Astrocyte of the spinal cord (primary cell): ENCODE measurements around the gene MTTP.
"Not testable (repeated sequence)": the region's sequence is repeated elsewhere in the genome, so short reads cannot be mapped to it uniquely, and the experiment has no call there.

Experiments
- DNase-seq: peaks from one replicate; pipeline ENCODE4 v3.0.0; 2011; ENCODE audit warnings: low read depth, low spot score
- H3K4me3 ChIP-seq: 2 replicates; pipeline ENCODE4 v1.5.1; 2011; ENCODE audit warnings: low read depth, mild to moderate bottlenecking, low read length, moderate library complexity
- CTCF ChIP-seq: IDR thresholded peaks from 2 replicates; pipeline ENCODE4 v1.5.1; 2012; ENCODE audit warnings: low read depth, mild to moderate bottlenecking, low read length, inconsistent platforms
- in situ Hi-C: cut with HindIII; loops from 2 replicates; pipeline ENCODE4 v1.10.0; 2017; ENCODE audit warnings: low sequenced_read_pairs

Gene MTTP

DNA sequence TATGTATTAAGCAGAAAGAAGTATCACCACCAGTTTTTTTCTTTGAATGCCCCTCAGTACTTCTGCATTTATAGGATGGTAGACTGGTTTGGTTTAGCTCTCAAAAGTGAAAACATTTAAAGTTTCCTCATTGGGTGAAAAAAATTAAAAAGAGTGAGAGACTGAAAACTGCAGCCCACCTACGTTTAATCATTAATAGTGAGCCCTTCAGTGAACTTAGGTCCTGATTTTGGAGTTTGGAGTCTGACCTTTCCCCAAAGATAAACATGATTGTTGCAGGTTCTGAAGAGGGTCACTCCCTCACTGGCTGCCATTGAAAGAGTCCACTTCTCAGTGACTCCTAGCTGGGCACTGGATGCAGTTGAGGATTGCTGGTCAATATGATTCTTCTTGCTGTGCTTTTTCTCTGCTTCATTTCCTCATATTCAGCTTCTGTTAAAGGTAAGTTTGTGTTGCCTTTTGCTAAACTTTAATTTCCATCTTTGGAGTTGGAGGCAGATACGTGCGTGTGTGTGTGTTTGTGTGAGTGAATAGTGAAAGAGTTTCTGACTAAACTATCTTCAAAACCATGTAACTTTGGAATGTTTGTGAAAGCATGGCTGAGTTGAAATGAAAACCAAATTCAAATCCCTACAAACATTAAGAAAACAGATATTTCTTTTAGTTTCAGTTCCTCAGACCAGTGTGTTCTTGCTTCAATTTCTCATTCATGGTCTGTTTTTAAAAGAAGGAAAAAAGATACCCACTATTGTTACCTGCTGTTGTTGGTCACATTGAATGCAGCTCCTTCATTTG lies at the start of gene MTTP:
Gene MTTP, plus strand, starts transcription at position 295 of the 795 bp plus-strand sequence. Its CDS starts 86 bp downstream, at position 381.
- no peak for DNase-seq
- in situ Hi-C loops: no loop called here
- TF ChIP-seq CTCF: no peak
- no peak within 1 kb of the TSS for H3K4me3 ChIP-seq

DNA sequence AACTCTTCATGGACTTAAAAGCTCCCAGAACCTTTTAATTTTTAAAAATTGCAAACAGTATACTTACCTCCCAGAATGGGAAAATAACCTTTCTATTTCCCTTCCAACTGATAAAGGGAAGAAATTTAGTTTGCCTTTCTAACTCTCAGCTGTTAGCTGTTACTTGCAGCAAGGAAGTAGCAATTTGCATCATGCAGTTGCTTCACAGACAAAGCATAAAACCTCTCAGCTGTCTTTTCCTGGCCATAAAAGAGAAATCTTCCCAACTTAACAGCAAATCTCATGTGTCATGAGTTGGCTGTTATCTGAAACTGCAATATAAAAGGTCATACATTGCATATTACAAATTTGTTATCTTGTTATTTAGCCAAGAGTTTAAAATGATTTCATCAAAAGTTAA lies 45.4 kb upstream of the MTTP start:
- in situ Hi-C loops: no loop called here
- DNase-seq: no peak
- no peak for TF ChIP-seq CTCF
- no peak overlapping the region for H3K4me3 ChIP-seq

- no peak for TF ChIP-seq CTCF
- DNase-seq: no peak
- in situ Hi-C loops: no loop called here
- no peak overlapping the region for H3K4me3 ChIP-seq
Observed at GRCh38 chr4:99529956-99530355, 44.7 kb upstream of the MTTP start.

- DNase-seq, H3K4me3 ChIP-seq, in situ Hi-C loops: not testable (repeated sequence)
Observed at GRCh38 chr4:99534699-99535098, 39.9 kb upstream of the MTTP start.

DNA sequence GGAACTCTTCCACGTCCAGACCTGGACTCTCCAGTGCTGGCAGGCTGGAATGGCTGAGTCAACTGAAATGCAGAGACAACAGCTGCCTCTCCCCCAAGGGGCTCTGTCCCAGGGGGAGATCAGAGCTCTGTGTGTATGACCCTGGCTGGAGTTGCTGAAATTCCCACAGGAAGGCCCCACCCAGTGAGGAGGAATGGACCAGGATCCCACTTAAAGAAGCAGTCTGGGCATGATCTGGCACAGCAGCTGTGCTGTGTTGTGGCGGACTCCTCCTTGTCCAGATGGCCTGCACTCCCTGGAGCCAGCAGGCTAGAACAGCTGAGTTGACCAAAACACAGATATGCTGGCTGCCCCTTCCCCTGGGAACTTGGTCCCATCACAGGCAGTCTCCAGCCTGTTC lies 38.4 kb upstream of the MTTP start:
- TF ChIP-seq CTCF: no peak
- DNase-seq: no peak
- H3K4me3 ChIP-seq: no peak overlapping the region
- in situ Hi-C loops: no loop called here

DNA sequence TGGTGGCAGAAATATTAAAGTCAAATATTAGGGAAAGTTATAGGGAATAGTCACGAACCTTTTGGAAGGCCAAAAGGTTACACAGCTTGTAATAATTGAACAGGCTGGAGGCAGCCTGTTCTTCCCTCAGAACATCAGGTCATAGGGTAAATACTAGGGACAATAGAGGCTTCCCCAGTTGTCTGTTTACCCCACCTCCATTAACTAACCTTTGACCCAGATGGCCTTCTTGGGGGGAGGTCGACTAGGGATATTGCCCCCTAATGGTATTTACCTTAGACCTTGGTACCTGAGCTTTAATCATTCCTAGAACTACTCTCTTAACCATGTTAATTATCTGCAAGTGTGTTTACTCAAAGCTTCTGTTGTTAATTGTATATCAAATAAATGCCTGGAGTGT lies 37.8 kb upstream of the MTTP start:
- in situ Hi-C loops: no loop called here
- no peak overlapping the region for H3K4me3 ChIP-seq
- no peak for DNase-seq
- no peak for TF ChIP-seq CTCF

GRCh38 chr4:99537674-99538073 lies 37.0 kb upstream of the MTTP start:
- in situ Hi-C loops: no loop called here
- no peak overlapping the region for H3K4me3 ChIP-seq
- no peak for TF ChIP-seq CTCF

More at GRCh38 chr4:99537674-99538073, 37.0 kb upstream of the MTTP start:
- DNase-seq: no peak
